HuH-7.5 (cell line): ENCODE data around the gene CLPTM1L.
"Not testable (repeated sequence)": the region's sequence is repeated elsewhere in the genome, so short reads cannot be mapped to it uniquely, and the experiment has no call there.

Experiments
- DNase-seq: peaks from one replicate; pipeline ENCODE4 v3.0.0; 2011; ENCODE audit warnings: low spot score

Gene CLPTM1L

DNA sequence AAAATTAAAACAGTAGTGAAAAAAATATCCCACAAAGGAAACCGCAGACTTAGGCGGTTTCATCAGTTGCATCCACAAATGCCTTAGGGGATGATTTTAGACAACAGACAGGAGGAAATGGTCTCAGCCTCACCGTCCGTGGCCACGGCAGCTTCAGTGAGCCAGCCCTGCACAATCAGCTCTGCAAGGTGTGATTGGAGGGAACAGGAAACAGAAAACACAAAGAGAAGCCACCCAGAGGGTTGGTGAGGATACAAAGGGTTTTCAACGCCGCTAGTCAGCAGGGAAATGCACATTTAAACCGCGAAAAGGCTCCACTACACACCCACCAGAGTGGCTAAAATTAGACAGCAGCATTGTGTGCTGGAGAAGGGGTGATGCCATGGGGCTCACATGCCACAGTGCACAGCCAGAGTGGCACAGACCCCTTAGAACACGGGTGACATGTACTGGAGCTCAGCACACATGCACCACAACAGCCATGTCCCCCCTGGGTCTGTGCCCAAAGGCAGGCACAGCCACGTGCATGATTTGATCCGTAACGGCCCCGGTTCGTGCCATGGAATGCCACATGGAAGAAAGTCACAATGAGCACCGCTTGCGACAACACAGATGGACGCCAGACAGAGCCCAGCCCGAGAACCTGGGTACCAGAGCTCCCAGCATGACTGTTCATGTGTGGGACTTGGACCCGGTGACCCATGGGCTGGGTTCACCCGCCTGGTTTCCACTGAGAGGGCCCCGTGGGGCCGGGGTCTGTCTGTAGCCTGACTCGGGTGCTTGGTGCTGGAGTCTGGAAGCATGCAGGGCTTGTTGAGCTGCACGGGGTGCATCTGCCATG lies 31.7 kb downstream of the CLPTM1L start:
- DNase-seq = no peak

DNA sequence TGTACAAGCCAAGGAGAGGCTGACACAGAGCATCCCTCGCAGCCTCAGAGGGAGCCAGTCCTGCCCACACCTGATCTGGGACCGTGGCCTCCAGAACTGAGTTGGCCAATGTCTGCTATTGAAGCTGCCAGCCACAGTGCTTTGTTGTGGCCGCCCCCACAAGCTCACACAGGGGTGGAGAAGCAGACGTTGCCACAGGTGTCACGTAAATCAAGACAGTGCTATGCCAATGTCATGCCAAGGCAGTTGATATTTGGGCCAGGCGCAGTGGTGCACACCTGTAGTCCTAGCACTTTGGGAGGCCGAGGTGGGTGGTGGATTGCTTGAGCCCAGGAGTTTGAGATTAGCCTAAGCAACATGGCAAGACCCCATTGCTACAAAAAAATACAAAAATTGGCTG lies 32.7 kb downstream of the CLPTM1L start:
- no peak for DNase-seq

GRCh38 chr5:1311439-1312055 lies 33.4 kb downstream of the CLPTM1L start:
- DNase-seq = no peak

- DNase-seq = no peak
Observed at GRCh38 chr5:1310118-1310517, 34.8 kb downstream of the CLPTM1L start.

DNA sequence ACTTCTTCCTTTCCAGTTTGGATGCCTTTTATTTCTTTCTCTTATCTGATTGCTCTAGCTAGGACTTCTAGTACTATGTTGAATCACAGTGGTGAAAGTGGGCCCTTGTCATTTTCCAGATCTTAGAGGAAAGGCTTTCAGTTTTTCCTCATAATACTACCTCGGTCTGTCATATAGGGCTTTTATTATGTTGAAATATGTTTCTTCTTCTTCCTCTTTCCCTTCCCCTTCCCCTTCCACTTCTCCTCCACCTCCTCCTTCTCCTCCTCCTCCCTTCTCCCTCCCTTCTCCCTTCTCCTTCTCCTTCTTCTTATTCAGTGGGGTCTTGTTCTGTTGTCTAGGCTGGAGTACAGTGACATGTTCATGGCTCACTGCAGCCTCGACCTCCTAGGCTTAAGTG lies 40.9 kb downstream of the CLPTM1L start:
- DNase-seq = no peak

DNA sequence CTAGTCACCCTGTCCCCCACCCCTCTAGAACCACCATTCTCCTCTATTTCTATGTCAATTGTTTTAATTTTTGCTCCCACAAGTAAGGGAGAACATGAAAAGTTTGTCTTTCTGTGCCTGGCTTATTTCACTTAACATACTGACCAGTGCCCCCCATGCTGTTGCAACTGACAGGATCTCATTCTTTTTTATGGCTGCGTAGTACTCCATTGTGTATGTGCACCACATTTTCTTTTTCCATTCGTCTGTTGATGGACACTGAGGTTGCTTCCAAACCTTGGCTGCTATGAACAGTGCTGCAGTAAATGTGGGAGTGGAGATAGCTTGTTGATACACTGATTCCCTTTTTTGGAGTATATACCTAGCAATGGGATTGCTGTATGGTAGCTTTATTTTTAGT lies 42.6 kb downstream of the CLPTM1L start:
- DNase-seq = no peak

DNA sequence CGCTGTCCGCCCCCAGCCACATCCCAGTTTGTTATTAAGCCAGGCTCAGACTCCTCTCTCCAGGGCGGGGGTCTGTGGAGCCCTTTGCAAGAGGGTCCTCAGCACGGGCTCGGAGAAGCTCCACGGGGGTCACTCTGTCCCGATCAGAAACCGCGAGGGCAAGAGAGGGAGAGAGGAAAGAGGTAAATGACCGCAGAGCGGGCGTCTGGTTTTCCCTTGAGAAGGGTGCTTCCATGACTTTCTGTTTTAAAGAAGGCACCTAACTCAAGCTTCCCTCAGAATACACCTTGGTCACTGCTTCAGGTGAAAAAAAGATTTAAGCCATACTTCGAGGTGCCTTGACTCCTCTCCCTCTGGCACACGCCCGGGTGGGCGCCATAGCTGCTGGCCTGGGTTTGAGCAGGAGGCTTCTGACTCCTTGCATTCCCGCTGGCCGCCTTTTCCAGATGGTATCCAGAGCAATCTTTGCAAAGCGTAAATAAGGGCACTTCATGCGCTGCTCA lies 44.3 kb downstream of the CLPTM1L start:
- no peak for DNase-seq

GRCh38 chr5:1299961-1300360 lies 44.9 kb downstream of the CLPTM1L start:
- DNase-seq = no peak

GRCh38 chr5:1299511-1299850 lies 45.4 kb downstream of the CLPTM1L start:
- no peak for DNase-seq

GRCh38 chr5:1298723-1299510 lies 46.0 kb downstream of the CLPTM1L start:
- DNase-seq = no peak

GRCh38 chr5:1298067-1298551 lies 46.8 kb downstream of the CLPTM1L start:
- no peak for DNase-seq

DNA sequence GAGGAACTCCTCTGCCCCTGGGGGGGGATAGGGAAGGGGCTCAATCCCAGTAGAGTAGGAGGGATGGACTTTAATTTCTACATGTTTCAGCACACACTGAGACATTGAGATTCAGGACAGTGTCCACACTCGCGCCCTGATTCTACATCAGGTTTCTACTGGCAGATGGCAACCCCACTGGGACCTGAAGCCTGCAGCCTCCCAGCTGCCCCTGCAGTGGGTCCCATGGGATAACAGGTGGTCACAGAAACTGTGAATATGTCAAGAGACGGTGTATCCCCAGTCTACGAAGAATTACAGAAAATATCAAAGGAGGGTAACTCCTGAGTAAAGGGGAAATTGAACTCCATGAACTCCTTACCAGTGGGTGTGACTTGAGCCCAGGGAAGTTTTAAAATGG lies 47.7 kb downstream of the CLPTM1L start:
- DNase-seq = no peak

- no peak for DNase-seq
Observed at GRCh38 chr5:1295650-1296037, 49.3 kb downstream of the CLPTM1L start.

DNA sequence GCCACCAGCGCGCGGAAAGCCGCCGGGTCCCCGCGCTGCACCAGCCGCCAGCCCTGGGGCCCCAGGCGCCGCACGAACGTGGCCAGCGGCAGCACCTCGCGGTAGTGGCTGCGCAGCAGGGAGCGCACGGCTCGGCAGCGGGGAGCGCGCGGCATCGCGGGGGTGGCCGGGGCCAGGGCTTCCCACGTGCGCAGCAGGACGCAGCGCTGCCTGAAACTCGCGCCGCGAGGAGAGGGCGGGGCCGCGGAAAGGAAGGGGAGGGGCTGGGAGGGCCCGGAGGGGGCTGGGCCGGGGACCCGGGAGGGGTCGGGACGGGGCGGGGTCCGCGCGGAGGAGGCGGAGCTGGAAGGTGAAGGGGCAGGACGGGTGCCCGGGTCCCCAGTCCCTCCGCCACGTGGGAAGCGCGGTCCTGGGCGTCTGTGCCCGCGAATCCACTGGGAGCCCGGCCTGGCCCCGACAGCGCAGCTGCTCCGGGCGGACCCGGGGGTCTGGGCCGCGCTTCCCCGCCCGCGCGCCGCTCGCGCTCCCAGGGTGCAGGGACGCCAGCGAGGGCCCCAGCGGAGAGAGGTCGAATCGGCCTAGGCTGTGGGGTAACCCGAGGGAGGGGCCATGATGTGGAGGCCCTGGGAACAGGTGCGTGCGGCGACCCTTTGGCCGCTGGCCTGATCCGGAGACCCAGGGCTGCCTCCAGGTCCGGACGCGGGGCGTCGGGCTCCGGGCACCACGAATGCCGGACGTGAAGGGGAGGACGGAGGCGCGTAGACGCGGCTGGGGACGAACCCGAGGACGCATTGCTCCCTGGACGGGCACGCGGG lies 49.9 kb downstream of the CLPTM1L start, which contains the start of gene TERT:
Gene TERT (minus strand): TSS at position 234 of the 815 bp plus-strand sequence. CDS start 79 bp downstream, at position 155.
- DNase-seq = peak; percentile 39

DNA sequence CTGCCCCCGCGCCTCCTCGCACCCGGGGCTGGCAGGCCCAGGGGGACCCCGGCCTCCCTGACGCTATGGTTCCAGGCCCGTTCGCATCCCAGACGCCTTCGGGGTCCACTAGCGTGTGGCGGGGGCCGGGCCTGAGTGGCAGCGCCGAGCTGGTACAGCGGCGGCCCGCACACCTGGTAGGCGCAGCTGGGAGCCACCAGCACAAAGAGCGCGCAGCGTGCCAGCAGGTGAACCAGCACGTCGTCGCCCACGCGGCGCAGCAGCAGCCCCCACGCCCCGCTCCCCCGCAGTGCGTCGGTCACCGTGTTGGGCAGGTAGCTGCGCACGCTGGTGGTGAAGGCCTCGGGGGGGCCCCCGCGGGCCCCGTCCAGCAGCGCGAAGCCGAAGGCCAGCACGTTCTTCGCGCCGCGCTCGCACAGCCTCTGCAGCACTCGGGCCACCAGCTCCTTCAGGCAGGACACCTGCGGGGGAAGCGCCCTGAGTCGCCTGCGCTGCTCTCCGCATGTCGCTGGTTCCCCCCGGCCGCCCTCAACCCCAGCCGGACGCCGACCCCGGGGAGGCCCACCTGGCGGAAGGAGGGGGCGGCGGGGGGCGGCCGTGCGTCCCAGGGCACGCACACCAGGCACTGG lies 50.6 kb downstream of the CLPTM1L start:
- DNase-seq = no peak

DNA sequence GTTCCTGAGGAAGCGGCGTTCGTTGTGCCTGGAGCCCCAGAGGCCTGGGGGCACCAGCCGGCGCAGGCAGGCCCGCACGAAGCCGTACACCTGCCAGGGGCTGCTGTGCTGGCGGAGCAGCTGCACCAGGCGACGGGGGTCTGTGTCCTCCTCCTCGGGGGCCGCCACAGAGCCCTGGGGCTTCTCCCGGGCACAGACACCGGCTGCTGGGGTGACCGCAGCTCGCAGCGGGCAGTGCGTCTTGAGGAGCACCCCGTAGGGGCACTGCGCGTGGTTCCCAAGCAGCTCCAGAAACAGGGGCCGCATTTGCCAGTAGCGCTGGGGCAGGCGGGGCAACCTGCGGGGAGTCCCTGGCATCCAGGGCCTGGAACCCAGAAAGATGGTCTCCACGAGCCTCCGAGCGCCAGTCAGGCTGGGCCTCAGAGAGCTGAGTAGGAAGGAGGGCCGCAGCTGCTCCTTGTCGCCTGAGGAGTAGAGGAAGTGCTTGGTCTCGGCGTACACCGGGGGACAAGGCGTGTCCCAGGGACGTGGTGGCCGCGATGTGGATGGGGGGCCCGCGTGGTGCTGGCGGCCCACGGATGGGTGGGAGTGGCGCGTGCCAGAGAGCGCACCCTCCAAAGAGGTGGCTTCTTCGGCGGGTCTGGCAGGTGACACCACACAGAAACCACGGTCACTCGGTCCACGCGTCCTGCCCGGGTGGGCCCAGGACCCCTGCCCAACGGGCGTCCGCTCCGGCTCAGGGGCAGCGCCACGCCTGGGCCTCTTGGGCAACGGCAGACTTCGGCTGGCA lies 51.3 kb downstream of the CLPTM1L start:
- no peak for DNase-seq

DNA sequence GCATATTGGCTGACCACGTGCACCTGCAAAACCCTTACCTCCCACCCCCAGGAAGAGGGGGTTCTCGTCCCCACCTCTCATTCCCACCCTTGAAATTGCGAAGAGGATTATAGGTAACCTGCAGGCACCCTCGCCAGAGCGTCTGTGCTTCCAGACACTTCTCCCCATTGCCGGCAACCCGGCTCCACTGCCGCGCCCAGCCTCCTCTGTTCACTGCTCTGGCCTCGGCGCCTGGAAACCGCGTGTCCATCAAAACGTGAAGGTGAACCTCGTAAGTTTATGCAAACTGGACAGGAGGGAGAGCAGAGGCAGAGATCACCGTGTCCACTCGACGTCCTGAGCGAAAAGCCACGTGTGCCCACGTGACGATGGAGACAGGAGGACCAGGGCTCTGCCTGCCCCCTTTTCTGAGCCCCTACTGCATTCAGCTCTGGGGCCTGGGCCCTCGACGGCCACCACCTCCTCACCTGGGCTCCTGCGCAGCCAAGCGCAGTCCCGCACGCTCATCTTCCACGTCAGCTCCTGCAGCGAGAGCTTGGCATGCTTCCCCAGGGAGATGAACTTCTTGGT lies 52.0 kb downstream of the CLPTM1L start:
- DNase-seq = no peak

DNA sequence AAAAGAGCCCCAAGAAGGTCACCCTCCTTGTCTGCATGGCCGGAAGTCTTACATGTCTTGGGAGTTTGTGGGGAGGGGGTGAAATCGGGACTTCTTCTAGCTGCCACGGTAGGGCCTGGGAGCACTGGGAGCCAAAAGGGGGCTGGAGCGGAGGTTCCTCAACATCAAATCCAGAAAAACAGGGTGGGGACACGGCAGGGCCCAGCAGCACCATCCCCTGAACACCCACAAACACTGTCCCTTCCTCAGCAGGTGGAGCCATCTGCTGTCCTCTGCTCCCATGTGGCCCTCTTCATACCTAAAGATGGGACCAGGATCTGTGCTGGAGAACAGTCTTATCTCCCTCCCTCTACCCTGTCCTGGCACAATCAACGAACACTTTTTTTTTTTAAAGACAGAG lies 52.8 kb downstream of the CLPTM1L start:
- DNase-seq = no peak

- DNase-seq = no peak
Observed at GRCh38 chr5:1291611-1292080, 53.3 kb downstream of the CLPTM1L start.

GRCh38 chr5:1290956-1291355 lies 53.9 kb downstream of the CLPTM1L start:
- not testable (repeated sequence) for DNase-seq
